WERI-Rb-1 (cell line): ENCODE measurements around the gene CNOT3.

Experiments used
- DNase-seq: peaks from one replicate; pipeline ENCODE4 v3.0.0-alpha.2; 2020
- H3K27ac ChIP-seq: fragments of 250-450 bp; sonication (Bioruptor Pico); 2 replicates; pipeline ENCODE4 v1.5.1; 2020; ENCODE audit warnings: mild to moderate bottlenecking, moderate library complexity
- H3K27me3 ChIP-seq: fragments of 250-450 bp; sonication (Bioruptor Pico); 2 replicates; pipeline ENCODE4 v1.5.1; 2021; ENCODE audit warnings: mild to moderate bottlenecking, low read depth, moderate library complexity; ENCODE audit not compliant: insufficient read depth, severe bottlenecking
- H3K36me3 ChIP-seq: fragments of 250-450 bp; sonication (Bioruptor Pico); 2 replicates; pipeline ENCODE4 v1.5.1; 2020; ENCODE audit warnings: mild to moderate bottlenecking, moderate library complexity
- H3K4me3 ChIP-seq: 2 replicates; pipeline ENCODE4 v1.5.1; 2011; ENCODE audit warnings: low read depth, mild to moderate bottlenecking, control low read depth, low read length
- H3K9me3 ChIP-seq: fragments of 250-450 bp; sonication (Bioruptor Pico); 2 replicates; pipeline ENCODE4 v1.5.1; 2021; ENCODE audit warnings: mild to moderate bottlenecking, moderate library complexity; ENCODE audit not compliant: severe bottlenecking
- TF ChIP-seq, protein P1 (sequence below): IDR thresholded peaks from 2 replicates; pipeline ENCODE4 v1.5.1; 2011; ENCODE audit warnings: low read depth, mild to moderate bottlenecking, control low read depth, inconsistent platforms, low read length

The CNOT3 gene

DNA sequence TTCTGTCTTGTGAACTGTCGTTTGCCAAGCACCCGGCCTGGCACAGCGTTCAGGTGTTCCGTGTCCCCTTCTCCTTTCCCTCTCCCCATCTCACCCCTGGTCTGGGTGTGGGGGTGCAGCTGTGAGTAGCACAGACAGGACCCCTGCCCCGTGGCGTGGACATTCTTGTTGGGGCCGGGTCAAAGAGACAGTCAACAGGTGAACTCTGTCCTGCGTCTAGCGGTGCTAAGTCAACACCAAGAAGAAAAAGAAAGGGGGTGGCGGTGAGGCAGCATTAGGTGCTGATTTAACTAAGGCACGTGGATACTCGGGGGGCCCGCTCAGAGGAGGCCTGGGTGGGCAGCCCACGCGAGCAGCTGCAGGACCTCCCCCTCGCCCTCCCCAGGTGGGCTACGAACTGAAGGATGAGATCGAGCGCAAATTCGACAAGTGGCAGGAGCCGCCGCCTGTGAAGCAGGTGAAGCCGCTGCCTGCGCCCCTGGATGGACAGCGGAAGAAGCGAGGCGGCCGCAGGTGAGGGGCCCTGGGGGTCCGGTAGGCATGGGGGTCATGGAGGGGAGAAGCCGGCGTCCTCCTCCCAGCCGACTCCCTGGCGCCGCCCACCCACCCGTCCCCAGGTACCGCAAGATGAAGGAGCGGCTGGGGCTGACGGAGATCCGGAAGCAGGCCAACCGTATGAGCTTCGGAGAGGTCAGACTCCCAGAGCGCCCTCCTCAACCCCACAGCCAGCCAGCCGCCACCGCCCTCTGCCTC, 9.7 kb upstream of the CNOT3 start:
- no peak for DNase-seq
- peaks cover 68% of the 10 kb centered on the region for H3K36me3 ChIP-seq
- no peaks in the 10 kb centered on the region for H3K9me3 ChIP-seq
- H3K27me3 ChIP-seq = no peaks in the 10 kb centered on the region
- no peak overlapping the region for H3K4me3 ChIP-seq
- no peak overlapping the region for H3K27ac ChIP-seq
- TF ChIP-seq, protein P1, sequence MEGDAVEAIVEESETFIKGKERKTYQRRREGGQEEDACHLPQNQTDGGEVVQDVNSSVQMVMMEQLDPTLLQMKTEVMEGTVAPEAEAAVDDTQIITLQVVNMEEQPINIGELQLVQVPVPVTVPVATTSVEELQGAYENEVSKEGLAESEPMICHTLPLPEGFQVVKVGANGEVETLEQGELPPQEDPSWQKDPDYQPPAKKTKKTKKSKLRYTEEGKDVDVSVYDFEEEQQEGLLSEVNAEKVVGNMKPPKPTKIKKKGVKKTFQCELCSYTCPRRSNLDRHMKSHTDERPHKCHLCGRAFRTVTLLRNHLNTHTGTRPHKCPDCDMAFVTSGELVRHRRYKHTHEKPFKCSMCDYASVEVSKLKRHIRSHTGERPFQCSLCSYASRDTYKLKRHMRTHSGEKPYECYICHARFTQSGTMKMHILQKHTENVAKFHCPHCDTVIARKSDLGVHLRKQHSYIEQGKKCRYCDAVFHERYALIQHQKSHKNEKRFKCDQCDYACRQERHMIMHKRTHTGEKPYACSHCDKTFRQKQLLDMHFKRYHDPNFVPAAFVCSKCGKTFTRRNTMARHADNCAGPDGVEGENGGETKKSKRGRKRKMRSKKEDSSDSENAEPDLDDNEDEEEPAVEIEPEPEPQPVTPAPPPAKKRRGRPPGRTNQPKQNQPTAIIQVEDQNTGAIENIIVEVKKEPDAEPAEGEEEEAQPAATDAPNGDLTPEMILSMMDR = no peak

DNA sequence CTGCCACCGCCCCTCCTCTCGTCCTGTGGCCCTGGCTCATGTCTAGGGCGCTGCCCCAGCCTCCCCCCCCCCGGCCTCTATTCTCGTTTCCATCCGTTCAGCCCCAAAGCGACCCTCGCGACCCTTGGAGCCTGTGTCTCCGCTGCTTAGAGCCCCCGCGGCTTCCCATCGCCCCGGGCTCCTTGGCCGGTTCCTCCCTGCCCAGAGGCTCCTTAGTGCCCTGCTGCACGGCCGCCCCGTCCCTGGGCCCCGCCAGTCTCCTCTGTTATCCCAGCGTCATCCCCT, 9.2 kb upstream of the CNOT3 start:
- no peaks in the 10 kb centered on the region for H3K9me3 ChIP-seq
- no peak overlapping the region for H3K4me3 ChIP-seq
- no peaks in the 10 kb centered on the region for H3K27me3 ChIP-seq
- TF ChIP-seq, protein P1 = no peak
- no peak for DNase-seq
- peaks cover 66% of the 10 kb centered on the region for H3K36me3 ChIP-seq
- H3K27ac ChIP-seq = no peak overlapping the region

GRCh38 chr19:54128796-54129616, 8.6 kb upstream of the CNOT3 start:
- TF ChIP-seq, protein P1 = no peak
- H3K36me3 ChIP-seq = peaks cover 60% of the 10 kb centered on the region
- H3K9me3 ChIP-seq = no peaks in the 10 kb centered on the region
- no peak overlapping the region for H3K4me3 ChIP-seq
- DNase-seq = no peak
- H3K27ac ChIP-seq = no peak overlapping the region
- no peaks in the 10 kb centered on the region for H3K27me3 ChIP-seq

GRCh38 chr19:54129617-54129996, 8.0 kb upstream of the CNOT3 start:
- no peaks in the 10 kb centered on the region for H3K27me3 ChIP-seq
- DNase-seq = no peak
- TF ChIP-seq, protein P1 = no peak
- no peak overlapping the region for H3K27ac ChIP-seq
- H3K9me3 ChIP-seq = no peaks in the 10 kb centered on the region
- no peak overlapping the region for H3K4me3 ChIP-seq
- H3K36me3 ChIP-seq = peaks cover 56% of the 10 kb centered on the region

DNA sequence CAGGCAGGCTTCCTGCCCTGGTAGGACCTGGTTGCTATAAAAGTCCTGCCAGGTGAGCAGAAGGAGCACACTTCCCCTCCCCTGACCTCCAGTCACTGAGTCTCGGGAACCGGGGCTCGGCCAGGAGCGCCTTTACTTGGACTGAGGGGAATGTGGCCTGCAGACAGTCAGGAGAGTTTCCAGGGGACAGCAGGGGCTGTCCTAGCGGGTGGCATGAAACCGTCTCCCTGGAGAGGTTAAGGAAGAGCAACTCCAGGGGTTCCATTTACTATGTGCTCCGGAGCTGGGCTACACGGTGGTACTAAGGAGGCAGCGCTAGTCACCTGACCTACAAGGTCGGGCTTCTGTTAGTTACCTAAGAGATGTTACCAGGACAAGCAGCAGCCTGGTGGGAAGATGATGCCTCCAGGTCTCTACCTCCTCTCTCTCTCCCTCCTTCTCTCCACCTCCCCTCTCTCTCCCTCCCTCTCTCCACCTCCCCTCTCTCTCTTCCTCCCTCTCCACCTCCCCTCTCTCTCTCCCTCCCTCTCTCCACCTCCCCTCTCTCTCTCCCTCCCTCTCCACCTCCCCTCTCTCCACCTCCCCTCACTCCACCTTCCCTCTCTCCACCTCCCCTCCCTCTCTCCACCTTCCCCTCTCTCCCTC, 4.1 kb upstream of the CNOT3 start:
- TF ChIP-seq, protein P1 = no peak
- H3K27ac ChIP-seq = no peak overlapping the region

More for the DNA sequence above, 4.1 kb upstream of the CNOT3 start:
- DNase-seq = no peak
- Histone ChIP-seq H3K27me3 (no peaks in the 10 kb centered on the region), H3K9me3 (no peaks in the 10 kb centered on the region), H3K36me3 (peaks cover 32% of the 10 kb centered on the region), H3K4me3 (no peak overlapping the region)
